TTC549 (cell line): ENCODE results near the gene PIK3AP1.
"Not testable (repeated sequence)": the region's sequence is repeated elsewhere in the genome, so short reads cannot be mapped to it uniquely, and the experiment has no call there.

Experiments
- FAIRE-seq: peaks from 2 replicates; lab custom pipeline; 2012; peaks lifted over from hg19 to GRCh38; lab: Jason Lieb, UNC

Gene PIK3AP1

DNA sequence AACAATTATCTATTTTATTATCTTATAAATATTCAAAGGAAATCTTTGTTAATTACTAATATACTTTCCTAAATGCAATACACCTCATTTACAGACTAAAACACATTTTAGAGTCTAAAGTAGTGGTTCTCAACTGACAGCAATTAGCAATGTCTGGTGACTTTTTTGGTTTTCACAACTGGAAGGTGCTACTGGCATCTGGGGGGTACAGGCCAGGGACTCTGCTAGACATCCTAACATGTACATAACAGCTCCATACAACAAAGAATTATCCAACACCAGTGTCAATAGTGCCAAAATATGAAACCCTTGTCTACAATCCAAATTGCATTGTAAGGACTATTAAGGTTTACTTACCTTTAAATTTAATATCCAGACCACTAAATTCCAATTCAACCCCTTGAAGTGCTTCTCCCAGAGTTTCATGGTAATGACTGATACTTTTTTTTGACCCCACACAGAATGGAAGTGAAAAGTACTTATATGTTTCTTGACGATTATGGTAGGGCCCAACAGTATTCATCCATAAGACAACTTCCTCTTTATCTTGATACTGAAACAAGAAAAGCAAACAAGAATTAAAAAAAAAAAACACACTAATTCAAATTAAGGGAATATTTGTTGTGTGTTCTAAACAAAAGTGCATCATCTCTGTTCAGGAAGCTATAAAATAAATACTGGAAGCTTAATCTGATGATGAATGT is 143.9 kb downstream of the PIK3AP1 start:
- no peak for FAIRE-seq

DNA sequence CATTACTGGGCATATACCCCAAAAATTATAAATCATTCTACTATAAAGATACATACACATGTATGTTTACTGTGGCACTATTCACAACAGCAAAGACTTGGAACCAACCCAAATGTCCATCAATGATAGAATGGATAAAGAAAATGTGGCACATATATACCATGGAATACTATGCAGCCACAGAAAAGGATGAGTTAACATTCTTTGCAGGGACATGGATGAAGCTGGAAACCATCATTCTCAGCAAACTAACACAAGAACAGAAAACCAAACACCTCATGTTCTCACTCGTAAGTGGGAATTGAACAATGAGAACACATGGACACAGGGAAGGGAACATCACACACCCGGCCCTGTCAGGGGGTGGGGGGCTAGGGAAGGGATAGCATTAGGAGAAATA is 145.8 kb downstream of the PIK3AP1 start:
- FAIRE-seq: not testable (repeated sequence)

DNA sequence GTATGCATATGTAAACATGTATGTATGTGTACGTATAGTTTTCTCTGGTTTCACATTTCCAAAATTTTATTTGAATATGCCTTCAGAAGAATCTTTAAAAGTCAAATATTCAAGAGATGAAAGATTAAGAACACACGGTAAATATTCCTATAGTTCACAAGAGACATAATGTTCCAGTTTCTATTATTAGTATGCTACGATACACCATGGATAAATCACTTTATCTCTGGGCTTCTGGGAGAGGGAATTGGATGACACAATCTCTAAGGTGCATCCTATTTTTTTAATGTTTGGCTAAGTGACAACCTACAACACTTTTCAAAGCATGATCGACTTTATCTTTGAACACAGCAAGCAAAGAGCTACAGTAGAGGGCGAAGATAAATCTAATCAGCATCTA is 147.3 kb downstream of the PIK3AP1 start:
- no peak for FAIRE-seq

DNA sequence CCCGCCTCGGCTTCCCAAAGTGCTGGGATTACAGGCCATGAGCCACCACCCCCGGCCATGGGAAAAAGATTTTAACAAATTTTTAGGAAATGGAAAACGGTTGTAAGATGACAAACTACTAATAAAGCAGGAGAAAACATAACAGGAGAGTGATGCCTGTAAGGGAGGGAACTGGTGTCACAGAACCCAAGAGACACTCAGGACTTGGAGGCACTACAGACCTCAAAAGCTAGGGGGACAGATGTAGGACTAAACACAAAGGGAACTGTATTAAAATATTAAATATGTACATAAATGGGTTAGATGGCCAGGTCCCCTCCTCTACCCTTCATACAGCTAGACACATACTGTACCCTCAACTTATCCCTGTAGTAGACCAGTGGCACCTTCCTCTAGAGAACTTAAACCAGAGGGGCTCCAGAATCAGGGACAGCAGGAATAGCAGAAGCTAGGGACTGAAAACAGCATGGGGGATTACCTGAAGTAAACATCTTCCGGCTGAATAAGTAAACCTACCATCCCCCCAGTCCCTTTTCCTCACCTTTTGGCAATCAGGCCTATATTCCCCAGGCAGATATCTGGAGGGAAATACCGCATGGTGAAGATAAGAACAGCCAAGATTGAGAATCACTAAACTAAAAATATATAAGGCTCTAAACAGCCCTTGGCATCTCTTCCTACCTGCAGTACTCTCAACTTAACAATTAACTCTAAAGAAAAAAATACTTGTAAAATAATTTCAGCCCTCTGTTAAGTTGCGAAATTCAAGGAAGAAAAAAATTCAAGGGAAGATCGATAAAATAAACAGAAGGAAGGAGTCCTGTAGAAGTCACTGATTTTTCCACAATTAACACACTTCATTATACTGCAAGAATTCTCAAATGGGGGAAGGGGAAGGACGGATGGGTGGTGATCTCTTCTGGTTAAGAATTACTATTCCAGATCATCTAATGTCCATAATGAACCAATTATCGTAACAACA is 149.0 kb downstream of the PIK3AP1 start:
- no peak for FAIRE-seq

DNA sequence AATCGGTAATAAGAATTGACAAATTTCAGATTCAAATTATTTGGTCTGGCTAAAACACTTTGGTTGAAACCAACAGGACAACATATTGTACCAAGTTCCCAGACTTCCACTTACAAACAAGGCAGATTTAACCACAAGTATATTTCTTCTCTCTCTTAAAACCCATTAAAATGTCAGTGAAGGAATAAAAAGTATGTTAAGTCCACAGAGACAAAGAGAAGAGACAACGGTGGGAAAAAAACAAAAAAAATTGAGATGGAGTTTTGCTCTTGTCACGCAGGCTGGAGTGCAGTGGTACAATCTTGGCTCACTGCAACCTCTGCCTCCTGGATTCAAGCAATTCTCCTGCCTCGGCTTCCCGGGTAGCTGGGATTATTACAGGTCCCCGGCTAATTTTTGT is 149.8 kb downstream of the PIK3AP1 start:
- no peak for FAIRE-seq

DNA sequence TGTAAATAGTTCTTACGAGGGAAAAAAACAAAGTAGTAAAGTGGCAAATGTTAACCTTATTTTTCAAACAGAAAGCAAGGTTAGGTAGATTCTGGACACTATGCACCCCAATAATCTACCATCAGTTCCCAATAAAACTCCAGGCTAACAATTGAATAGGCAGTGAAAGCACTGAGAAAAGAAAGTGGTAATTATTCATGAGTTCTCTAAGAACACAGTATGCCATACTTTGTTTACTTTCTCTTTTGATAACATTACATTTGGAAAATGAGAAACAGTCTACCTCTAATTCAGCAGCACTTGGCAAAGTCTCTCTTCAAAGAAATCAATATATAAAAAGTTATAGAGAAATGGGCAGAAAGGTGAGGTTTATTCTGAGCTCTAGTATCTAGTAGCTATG is 151.9 kb downstream of the PIK3AP1 start:
- no peak for FAIRE-seq

DNA sequence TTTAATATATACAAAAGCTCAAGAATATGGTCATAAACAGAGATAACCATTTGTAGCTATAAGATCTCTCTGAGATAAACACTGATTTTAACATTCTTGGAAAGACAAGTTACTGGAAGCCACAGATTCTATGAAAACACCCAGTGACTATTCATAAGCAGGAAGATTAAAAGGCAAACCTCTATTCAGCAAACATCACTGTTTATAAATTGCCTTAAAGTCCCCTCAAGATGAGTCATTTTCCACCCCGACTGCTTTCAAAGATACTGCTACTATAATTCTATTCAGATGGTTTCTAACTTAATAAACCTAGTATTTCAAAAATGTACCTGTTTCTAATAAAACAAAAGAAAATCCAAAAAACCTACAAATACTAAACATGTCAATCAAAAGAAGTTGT is 154.5 kb downstream of the PIK3AP1 start:
- no peak for FAIRE-seq

DNA sequence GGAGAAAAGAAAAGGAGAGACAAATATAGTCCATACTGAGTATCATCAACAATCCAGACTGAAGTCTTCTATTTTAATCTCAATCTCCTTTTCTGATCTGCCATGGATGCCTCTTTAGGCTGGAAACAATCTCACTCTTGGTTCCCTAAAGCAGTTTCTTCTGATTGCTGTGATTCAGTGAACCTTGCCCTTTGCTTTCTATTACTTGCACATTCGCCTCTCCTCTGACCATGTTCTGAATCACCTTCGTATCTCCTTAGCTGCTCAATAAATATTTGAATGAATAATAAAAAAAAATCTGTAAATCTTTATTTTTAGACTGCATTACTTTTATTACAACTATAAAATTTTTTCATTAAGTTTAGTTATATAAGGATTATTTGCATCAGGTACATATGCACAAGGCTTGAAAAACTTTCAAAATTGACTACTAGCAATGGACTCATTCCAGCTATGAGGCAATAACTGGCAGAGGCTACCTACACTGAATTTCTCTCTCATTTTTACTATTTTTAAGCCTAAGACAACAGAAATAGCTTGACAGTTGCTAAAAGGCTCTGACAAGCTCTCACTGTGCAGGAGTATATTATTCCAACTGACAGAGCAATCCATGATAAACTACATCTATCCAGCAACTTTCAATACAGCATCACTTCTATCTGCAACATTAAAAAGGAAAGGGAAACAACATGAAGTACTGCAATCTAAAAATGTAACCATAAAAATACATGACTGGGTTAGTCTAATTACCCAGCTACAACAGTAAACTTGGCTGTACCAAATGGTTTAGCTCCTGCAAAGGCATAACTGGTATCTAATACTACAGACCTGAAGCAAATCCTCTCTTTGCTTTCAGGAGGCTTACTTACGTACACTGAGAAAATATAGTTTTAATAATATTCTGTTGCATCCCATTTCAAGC is 159.1 kb downstream of the PIK3AP1 start:
- FAIRE-seq: no peak

DNA sequence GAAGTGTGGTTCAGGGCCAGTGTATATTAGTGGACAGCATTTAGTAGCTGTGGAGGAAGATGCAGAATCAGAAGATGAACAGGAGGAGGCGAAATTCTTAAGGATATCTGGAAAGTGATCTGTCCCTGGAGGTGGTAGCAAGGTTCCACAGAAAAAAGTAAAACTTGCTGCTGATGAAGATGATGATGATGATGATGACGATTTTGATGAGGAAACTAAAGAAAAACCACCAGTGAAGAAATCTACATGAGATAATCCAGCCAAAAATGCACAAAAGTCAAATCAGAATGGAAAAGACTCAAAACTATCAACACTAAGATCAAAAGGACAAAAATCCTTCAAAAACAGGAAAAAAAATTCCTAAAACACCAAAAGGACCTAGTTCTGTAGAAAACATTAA is 159.8 kb downstream of the PIK3AP1 start:
- no peak for FAIRE-seq

DNA sequence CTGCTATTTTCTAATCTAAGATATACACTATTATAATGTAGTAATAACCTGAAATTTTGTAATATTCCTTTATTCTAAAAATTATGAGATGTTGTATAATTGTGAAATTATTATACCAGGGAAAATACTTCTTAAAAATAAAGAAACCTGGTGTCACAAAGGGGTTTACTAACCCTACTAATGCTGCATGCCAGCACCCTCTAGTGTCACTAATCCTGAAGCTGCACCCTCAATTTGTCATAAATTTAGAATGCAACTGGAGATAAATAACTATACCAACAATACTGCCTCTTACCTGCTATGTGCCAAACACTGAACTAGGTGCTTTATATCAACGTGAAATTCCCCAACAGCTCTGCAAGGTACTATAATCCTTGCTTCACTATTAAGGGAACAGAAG is 164.3 kb downstream of the PIK3AP1 start:
- peak; percentile 17 for FAIRE-seq

DNA sequence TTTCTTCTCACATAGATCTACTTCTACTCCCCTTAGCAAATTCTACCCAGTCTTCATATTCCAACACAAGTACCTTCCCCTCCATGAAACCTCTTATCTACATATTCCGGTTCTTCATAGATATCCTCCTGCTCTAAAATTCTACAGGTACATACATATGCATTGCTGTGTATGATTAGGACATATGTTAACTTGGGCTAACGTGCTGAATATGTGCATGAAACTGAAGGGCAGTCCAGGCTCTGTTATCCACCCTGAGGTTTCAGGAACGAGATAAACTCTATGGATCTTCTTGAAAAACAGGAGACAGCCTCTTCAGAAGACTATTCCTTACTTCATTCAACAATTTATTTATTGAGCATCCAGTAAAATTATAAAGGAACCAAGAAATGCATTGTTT is 165.0 kb downstream of the PIK3AP1 start:
- FAIRE-seq: no peak

DNA sequence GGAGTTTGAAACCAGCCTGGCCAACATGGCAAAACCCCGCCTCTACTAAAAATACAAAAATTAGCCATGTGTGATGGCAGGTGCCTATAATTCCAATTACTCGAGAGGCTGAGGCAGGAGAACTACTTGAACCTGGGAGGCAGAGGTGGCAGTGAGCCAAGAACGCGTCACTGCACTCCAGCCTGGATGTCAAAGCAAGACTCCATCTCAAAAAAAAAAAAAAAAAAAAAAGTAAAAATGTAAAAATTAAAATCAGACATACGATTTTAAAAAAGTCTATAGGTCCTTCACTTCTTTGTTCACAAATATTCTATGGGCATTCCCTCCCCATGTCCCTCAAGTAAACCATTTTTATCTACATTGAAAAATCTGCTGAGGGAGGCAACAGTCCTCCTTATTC is 171.7 kb downstream of the PIK3AP1 start:
- no peak for FAIRE-seq

DNA sequence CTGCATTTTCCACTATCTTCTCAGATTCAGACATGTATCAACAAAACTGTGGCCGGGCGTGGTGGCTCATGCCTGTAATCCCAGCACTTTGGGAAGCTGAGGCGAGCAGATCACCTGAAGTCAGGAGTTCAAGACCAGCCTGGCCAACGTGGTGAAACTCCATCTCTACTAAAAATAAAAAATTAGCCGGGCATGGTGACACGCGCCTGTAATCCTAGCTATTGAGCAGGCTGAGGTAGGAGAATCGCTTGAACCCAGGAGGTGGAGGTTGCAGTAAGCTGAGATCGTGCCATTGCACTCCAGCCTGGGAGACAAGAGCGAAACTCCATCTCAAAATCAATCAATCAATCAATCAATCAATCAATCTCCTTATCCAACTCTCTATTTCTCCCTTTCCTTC is 174.8 kb downstream of the PIK3AP1 start:
- not testable (repeated sequence) for FAIRE-seq
